ENCODE results near the gene NBEAL2.

The NBEAL2 gene

DNA sequence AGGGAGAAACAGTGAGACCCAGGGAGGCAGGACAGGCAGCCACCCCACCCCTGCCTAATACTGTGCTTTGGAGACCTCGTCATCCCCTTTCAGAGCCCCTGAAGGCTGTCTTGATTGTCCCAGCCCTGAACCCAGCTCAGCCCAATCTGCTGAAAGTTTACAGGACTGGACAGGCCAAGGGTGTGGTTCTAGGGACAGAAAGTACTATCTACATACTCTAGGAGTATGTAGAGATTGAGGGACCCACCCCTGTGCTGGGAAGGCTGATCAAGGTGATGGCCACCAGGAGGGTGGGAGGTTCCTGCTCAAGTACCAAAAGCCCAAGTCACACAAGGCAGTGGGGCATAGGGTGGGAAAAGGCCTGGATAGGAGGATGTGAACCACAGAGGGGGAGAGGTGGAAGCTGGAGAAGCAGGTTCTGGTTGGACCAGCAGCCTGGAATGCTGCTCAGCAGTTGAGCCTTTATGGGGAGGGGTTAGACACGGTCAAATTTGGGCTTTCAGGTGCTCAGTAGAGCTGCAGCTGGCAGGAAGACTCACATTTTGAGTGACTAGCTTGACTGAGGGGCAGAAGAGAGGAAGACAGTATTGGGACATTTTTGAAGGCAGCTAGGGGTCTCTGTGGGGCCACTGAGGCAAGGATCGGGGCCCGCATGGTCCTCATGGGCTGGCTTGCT lies 6.7 kb downstream of the NBEAL2 start:
- DNase-seq (ENCODE audit: low read depth in 2 of 2), result no peak

DNA sequence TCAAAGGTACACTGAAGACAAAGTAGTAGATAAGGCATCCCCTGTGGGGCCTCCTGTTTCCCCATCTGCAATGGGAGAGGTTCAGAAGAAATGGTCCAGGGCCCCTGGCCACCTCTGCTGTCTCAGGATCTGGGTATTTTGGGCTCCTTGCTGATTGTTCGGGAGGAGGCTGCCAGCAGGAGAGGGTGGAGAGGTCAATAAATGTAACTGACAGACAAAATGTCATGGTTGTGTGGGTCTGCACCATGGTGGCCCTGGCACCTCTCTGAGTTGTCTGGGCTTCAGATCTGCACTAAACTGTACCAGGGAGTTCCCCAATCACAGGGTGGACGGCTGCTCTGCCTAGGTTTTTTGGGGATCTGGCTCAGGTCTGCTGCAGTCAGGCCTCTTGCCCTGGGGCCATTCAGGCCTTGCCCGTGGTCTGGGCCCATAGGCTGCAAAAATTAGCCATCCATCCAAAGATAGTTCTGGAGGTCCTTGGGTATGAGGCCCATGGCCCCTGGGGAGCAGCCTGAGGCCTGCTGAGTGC lies 7.4 kb downstream of the NBEAL2 start:
- DNase-seq (ENCODE audit: low read depth in 2 of 2), result no peak

DNA sequence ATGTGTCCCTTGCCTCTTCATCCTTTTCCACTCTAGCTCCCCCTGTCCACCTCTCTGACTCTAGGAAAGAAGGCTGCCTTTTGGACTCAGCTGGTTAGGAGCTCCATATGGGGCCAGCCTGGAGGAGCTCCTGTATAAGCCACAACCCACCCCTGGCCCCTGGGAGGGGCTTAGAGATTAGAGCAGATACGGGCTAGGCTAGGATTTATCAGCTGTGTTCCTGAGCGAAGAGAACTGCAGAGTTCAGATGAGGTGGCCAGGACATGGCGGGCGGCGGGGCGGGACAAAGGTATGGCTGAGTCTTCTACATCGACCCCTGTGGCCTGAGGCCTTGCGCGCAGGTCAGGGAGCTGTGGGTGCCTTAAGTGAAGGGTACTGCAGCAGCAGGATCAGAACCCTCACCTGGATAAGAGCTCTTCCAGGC lies 7.9 kb downstream of the NBEAL2 start:
- no peak for DNase-seq (ENCODE audit: low read depth in 2 of 2)

DNA sequence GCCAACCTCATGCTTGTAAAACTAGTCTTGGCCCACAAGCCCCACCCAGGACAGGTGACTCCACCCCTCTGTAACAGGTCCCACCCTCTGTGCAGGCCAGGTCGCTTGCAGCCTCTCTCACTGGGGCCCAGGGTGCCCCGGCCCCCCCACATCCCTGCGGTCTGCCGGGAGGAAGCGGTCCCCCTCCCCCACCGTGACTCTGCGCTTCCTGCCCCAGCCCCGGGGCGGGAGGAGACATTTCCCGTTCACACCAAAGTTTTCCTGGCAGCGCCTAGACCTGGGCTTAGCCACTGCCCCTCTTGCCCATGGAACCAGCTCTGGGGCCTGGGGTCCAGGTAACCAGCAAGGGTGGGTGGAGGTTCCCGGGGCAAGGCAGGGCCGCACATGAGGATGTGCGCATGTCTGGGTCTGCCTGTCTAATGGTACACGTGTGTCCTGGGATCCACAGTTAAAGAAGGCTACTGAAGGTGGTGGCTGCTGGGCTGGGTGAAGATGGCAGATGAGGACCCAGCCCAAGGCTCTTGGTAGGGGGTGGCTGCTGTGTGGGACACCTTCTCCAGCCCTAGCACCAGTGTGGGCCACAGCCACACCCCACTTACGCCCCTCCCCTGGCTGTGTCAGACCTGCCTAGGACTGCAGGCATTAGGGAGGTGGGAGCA lies 8.4 kb downstream of the NBEAL2 start:
- no peak for DNase-seq (ENCODE audit: low read depth in 2 of 2)

DNA sequence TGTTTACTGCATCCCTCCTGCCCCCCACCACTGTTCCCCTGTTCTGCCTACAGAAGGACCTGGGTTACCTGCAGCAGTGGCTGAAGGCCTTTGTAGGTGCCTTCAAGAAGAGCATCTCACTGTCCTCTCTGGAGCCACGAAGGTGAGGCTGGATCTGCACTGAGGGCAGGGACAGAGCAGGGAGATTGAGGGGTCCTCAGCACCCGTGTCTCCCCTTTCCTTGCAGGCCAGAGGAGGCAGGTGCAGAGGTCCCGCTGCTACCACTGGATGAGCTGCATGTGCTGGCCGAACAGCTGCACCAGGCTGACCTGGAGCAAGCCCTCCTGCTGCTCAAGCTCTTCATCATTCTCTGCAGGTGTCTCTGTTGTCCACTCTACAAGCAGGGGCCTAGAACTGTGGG lies 9.2 kb downstream of the NBEAL2 start:
- no peak for DNase-seq (ENCODE audit: low read depth in 2 of 2)

DNA sequence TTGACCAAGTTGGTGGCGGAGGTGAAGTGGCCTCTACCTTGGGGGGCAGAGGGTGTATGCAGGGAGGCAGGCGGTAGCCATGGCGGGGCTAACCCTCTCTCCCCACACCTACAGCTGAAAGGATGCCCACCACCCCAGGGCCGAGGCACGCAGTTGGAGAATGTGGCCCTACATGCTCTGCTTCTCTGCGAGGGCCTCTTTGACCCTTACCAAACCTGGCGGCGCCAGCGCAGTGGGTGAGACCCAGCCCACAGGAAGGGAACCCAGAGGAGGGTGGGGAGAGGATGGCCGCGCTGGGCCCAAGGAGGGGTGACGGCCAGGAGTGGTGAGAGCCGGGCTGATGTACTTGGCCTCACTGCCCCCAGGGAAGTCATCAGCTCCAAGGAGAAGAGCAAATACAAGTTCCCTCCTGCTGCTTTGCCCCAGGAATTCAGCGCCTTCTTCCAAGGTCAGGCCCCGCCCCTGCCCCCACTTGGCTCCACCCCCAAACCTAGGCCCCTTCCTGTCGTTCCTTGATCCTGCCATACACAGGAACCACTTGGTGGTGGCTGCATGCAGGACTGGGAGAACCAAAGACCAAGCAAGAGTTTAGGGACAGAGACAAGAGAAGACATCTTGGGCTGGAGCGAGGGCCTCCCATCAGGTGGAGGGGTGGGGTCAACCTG lies 9.8 kb downstream of the NBEAL2 start:
- DNase-seq (ENCODE audit: low read depth in 2 of 2), result no peak

DNA sequence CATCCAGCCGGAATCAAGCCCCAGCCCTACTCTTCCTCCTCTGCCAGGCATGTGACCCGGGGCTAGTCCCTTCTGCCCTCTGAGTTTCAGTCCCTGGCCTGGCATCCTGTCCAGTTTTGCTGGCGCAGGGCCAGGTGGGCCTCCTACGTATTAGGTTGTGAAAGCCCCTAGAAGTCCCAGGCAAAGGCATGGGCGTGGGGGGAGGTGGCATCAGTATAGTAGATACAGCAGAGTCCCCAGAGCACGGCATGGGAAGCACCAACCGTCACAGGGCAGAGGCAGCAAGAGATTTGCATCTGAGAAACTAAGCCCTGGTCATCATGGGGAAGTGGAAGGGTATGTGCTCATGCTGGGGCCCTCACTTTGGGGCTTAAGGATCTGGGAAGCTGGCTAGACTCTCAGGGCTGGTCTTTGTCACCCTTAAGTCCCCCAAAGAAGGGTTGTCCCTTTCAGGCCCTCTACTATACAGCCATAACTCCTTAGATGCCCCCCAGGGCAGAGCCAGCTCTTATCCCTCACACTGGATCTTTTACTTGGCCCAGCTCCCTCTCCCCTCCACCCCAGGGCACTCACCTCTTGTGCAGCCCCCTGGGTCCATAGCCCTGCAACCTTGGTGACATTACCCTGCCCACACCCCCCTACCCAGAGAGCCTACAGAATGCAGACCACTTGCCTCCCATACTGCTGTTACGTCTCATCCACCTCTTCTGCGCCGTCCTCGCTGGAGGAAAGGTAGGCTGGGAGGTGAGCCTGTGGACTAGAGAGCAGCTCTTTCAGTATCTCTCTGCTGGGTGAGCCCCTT lies 11.3 kb downstream of the NBEAL2 start:
- no peak for DNase-seq (ENCODE audit: low read depth in 2 of 2)

DNA sequence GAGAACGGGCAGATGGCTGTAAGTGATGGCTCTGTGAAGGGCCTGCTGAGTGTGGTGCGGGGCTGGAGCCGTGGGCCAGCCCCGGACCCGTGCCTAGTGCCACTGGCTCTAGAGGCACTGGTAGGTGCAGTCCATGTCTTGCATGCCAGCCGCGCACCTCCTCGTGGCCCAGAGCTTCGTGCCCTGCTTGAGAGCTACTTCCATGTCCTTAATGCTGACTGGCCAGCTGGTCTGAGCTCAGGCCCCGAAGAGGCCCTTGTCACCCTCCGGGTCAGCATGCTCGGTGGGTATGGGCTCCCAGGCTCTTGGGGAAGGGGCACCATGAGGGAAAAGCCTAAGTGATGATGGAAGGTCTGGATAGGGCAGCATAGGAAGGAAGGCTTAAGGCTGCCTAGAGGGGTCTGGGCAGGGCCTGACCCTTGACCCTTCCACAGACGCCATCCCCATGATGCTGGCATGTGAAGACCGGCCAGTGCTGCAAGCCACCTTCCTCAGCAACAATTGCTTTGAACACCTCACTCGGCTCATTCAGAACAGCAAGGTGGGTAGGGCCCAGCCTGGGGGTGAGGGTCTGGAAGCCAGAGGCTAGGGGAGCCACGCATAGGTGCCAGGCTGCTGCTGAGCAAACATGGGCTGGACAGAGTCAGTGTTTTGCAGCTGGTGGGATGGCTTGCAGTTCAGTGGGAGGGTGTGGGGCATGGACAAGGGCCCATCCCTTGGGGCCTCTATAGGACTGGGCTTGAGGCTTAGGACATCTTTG lies 12.1 kb downstream of the NBEAL2 start:
- DNase-seq (ENCODE audit: low read depth in 2 of 2), result no peak

DNA sequence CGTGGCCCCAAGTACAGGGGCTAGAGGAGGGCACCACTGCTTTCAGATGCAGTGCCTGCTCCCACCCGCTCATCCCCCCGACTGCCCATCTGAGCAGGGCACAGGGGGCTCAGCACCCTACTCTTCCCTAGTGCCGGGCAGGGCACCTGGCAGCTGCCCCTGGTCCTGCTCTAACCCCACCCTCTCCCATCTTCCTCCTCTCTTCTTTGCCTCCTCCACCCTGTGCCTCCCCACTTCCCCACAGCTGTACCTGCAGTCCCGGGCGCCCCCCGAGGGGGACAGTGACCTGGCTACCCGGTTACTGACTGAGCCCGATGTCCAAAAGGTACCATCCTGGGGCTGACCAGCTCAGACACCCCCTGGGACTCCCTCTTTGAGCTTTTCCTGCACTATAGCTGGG lies 12.8 kb downstream of the NBEAL2 start:
- no peak for DNase-seq (ENCODE audit: low read depth in 2 of 2)

DNA sequence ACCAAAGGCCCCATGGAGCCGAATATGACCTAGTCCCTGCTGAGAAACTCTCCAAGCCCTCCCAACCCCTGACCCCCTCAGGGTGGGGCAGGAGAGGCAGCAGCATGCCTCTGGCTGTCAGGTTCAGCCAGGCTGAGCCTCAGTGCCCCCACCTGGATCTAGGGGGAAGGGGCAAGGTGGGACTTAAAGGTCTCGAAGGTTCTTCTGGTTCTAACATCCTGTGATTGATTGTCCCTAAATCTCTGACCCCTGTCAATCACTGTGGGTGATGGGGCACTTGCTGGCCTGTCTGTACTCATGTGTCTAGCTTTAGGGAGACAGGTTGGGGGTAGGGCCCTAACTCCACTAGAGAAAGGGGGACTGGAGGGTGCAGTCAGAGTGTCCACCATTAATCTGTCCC lies 13.8 kb downstream of the NBEAL2 start:
- DNase-seq (ENCODE audit: low read depth in 2 of 2), result no peak

DNA sequence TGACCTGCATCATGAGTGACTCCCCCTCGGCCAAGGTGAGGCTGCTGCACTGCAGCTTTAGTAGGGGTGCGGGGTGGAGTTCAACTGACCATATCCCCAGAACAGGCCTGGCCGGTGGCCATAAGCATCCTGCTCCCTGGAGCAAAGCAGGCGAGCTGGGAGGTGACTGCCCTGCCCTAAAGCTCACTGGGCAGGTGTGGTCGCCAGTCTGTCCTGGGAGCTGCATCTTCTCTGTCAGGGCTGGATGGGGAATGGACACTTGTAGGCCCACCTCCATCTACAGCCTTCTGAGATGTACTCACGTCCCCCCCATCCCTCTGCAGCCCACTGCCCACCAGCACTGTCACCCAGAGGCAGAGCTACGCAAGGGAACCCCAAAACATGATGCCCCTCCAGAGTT lies 14.5 kb downstream of the NBEAL2 start:
- DNase-seq (ENCODE audit: low read depth in 2 of 2), result no peak

DNA sequence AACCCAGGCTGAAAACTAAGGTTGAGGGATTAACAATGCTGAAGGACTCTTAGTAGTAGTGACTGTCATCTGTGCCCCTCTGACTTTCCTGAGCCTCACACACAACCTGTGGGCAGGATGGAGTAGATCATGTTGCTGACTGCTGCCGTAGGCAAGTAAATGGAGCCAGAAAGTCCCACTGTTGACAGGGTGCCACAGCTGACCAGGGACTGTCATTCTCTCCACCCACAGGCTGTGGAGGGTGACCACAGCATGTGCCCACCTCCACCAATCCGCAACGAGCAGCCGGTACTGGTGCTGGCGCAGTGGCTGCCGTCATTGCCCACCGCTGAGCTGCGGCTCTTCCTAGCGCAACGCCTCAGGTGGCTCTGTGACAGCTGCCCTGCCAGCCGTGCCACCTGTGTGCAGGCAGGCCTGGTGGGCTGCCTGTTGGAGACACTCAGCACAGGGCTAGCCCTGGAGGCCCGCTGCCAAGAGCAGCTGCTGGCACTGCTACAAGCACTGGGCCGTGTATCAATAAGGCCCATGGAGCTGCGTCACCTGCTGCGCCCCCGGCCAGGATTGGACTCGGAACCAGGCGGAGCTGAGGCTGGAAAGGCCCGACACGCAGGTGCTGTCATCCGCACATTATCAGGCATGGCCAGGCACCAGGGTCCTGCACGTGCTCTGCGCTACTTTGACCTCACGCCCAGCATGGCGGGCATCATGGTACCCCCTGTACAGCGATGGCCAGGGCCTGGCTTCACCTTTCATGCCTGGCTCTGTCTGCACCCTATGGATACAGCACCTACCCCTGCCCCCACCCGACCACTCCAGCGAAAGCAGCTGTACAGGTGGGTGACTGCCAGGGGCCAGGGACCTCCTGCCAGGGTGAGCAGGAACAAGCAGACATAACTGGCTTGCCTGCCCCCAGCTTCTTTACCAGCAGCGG lies 15.6 kb downstream of the NBEAL2 start:
- DNase-seq (ENCODE audit: low read depth in 2 of 2), result no peak

DNA sequence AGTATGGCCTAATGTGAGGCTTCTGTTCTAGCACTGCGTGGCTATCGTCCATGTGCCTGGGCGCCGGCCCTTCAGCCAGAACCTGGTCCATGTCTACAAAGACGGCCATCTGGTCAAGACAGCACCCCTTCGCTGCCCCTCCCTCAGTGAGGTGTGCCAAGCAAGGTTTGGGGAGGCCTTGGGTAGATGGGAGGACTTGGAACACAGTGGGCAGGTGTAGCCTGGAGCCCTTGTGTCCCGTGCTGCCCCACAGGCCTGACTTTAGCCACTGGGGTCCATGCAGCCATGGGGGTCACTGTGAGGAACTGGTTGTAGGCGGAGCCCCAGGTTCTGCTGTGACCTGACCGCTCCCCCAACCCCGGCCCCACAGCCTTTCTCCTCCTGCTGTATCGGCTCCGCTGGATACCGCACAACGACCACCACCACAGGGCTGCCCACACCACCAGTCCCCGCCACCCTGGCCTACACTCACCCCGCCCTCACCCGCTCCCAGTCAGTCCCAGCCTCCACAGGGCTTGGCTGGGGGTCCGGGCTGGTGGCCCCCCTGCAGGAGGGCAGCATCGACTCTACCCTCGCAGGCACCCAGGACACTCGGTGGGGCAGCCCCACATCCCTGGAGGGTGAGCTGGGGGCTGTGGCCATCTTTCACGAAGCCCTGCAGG lies 16.6 kb downstream of the NBEAL2 start:
- DNase-seq (ENCODE audit: low read depth in 2 of 2), result no peak

DNA sequence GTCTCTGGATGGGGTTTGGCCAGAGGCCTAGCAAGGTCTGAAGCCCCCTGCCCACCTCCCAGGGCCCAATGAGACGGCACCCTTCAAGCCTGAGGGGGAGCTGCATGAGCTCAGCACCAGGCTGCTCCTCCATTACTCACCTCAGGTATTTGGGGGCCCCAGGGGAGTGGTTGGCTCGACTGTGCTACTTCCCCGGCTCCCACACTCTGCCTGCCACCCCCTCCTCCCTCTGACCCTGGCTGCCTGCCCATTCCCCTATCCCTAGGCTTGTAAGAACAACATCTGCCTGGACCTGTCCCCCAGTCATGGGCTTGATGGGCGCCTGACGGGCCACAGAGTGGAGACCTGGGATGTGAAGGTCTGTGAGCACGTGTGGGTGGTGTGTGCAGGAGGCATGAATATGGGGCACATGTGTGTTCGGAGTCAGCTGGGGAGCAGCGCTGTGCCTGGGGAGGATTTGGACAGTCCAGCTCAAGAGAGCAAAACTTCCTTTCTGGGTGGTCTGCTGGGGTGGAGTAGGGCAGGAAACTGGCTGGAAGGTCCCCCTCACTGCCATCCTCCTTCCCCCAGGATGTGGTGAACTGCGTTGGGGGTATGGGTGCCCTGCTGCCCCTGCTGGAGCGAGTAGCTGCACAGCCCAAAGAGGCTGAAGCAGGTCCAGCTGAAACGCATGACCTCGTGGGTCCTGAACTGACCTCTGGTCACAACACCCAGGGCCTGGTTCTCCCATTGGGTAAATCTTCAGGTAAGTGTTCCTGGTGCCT lies 17.4 kb downstream of the NBEAL2 start:
- no peak for DNase-seq (ENCODE audit: low read depth in 2 of 2)

DNA sequence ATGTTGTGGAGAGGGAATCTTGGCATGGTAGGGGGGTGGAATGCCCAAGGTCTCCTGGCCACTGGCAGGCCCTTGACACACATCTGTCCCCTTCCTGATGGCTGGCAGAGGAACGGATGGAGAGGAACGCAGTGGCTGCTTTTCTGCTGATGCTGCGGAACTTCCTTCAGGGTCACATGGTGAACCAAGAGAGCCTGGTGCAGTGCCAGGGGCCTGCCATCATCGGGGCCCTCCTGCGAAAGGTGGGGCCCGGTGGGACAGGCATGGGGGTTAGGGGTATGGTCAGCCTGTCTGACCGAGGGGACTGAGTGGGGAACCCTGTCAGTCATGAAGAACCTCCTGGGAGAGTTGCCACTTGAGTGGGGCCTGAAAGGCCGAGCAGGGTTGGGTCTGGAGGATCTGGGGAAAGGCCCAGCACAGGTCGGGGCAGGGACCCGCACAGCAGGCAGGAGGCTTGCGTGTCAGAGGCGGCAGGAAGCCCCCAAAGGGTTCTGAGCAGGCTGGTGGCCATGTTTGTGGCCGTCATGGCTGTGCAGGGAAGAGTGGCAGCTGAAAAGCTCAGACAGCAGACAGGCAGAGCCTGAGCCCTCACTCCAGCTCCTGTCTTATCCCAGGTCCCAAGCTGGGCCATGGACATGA lies 18.1 kb downstream of the NBEAL2 start:
- DNase-seq (ENCODE audit: low read depth in 2 of 2), result no peak

DNA sequence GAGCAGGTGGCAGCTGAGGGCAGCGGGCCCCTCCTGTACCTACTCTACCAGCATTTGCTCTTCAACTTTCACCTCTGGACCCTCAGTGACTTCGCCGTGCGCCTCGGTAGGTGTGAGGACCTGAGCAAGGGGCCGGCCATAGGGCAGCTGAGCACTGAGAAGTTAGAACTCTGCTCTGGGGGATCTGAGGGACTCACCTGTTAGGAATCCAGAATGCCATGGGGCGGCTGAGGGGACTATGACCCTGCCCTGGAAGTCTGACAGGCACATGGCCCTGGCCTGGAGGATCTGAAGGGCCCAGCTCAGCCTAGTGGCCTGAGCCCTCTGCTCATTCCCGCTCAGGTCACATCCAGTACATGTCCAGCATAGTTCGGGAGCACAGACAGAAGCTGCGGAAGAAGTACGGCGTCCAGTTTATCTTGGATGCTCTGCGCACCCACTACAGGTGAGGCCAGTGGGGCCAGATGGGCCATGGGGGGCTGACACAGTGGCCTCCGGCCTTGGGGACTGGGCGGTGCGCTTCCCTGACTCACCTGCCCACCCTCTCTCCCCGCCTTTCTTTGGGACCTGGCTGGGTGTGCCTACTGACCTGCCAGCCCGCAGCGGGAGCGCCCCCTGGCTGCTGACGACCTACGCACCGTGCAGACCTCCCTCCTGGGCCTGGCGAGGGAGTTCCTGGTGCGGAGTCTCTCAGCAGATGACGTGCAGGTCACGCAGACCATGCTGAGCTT lies 18.8 kb downstream of the NBEAL2 start:
- no peak for DNase-seq (ENCODE audit: low read depth in 2 of 2)

DNA sequence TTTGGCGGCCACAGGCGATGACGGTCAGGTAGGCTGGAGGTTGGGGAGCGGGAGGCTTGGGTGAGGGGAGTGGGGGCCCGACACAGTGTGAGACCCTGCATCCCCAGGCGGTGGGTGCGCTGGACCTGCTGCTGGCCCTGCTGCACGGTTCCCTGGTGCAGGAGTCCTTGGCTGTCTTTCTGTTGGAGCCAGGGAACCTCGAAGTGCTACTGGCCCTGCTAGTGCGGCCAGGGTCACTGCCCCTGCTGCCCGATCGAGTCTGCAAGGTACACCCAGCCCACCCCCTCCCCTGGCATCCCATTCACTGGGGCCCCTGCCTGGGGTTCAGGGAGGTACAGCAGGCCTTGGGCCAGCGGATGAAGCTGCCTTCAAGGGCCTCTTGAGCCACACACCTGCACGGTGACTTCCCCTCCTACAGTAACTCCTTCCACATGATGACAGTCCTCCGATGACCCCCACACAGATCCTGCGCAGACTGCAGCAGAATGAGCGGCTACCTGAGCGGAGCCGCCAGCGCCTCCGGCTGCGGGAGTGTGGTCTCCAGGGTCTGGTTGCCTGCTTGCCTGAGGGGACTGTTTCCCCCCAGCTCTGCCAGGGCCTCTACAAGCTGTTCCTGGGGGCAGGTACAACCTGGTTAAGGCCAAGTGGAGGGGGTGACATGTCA lies 19.5 kb downstream of the NBEAL2 start:
- no peak for DNase-seq (ENCODE audit: low read depth in 2 of 2)

Data from fibroblast of skin of left biceps (primary cell).